Measurements from ENCODE around the gene CRYBB1. TPM values are rescaled to one million over a fixed set of nuclear protein-coding genes. Genes with fewer than 3 reads are reported as not detected.

CRYBB1 gene
- total RNA-seq, 8 experiments from 2014 or later, result 0.38 to 0.86 (median 0.60) TPM; not detected in 5

GRCh38 chr22:26564672-26565071, 53.2 kb downstream of the CRYBB1 start:
- H3K4me3 ChIP-seq, result no peak overlapping the region
- H3K4me1 ChIP-seq (replicated peaks in 1 of 2), result peaks cover 21 to 22% of the 10 kb centered on the region in 2 donors
- WGBS, 10 experiments, result 80 to 100% methylated on average over 1 of the region's 3 CpGs; no CpG with 5 or more reads in 8 of the 10 experiments
- no peak for ATAC-seq (replicated peaks in 6 of 8)
- in situ Hi-C loops (cut with MboI; ENCODE audit: low pct_unique_long_range_greater_than_20kb in 2 of 9, low sequenced_read_pairs in 9 of 9, unreplicated experiment in 9 of 9), result no loop called here
- H3K27ac ChIP-seq, result no peak overlapping the region

DNA sequence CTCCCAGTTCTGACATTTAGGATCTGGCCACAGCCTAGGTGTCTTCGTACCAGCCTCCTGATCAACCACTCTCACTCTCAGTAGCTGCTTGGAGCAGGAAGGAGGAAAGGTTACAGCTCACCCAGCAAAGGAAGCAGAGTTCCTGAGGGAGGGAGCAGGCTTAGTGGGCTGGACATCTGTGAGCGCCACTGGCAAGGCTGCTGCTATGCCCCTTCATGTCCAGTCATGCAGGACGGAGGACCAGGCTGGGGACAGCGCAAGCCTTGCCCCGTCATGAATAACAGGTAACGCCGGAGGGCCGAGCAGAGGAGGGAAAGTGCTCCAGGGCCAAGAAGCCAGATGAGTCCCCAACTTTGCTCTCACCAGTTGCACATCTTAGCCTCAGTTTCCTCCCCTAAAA, 53.6 kb downstream of the CRYBB1 start:
- Histone ChIP-seq H3K4me3 (no peak overlapping the region), H3K4me1 (replicated peaks in 1 of 2) (peaks cover 21% of the 10 kb centered on the region in 2 donors), H3K27ac (no peak overlapping the region)
- WGBS, 10 experiments, result 75 to 100% (median 97%) methylated on average over 1 to 4 of the region's 8 CpGs; no CpG with 5 or more reads in 6 of the 10 experiments
- ATAC-seq (replicated peaks in 6 of 8), result no peak
- in situ Hi-C loops (cut with MboI; ENCODE audit: low pct_unique_long_range_greater_than_20kb in 2 of 9, low sequenced_read_pairs in 9 of 9, unreplicated experiment in 9 of 9), result no loop called here

DNA sequence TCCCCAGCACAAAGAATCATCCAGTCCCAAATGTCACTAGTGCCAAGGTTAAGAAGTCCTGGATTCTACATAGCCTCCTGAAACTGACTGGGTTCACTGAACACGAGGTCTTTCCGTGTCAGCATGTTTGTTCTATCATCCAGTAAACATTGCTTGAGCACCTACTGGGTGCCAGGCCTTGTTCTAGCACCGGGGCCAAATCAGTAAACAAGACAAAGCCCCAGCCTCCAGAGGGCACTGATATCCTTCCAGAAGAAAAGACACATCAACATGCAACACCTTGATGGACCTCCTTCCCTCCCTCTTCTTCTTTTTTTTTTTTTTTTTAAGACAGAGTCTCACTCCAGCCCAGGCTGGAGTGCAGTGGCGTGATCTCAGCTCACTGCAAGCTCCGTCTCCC, 54.8 kb downstream of the CRYBB1 start:
- Histone ChIP-seq H3K4me3 (no peak overlapping the region), H3K4me1 (replicated peaks in 1 of 2) (peaks cover 9 to 18% of the 10 kb centered on the region in 2 donors), H3K27ac (no peak overlapping the region)
- WGBS, 10 experiments, result 65 to 100% (median 80%) methylated on average over 1 to 3 of the region's 5 CpGs; no CpG with 5 or more reads in 3 of the 10 experiments
- no peak for ATAC-seq (replicated peaks in 6 of 8)
- in situ Hi-C loops (cut with MboI; ENCODE audit: low pct_unique_long_range_greater_than_20kb in 2 of 9, low sequenced_read_pairs in 9 of 9, unreplicated experiment in 9 of 9), result no loop called here

DNA sequence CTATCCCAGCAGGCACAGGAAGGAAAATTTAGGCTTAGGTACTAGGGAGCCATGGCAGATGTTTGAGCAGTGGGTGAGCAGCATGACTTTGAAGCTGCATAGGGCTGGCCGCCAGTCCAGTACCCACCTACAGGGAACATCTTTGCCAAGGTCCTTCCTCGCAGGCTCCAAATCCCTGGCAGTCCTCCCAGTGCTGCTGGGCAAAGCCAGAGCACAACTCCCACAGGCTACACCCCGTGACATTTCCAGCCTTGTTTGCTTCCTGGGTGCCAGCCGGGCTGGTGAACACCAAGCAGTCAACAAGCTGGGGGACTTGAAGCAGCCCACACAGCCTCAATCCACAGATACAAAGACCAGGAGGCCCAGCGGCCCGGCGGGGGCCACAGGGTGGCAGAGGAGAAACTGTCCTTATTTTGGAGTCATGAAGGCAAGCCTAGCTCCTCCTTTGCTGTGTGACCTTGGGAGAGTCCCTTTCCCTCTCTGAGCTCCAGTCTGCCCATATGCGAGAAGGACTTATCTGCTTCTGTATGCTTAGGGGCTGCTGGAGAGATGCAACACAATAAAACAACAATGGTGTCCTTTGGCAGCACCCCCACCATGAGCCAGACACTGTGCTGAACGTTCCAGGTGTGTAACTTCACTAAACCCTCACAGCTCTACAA, 55.9 kb downstream of the CRYBB1 start:
- 62 to 100% (median 81%) methylated on average over 2 to 8 of the region's 9 CpGs; no CpG with 5 or more reads in 4 of the 10 experiments for WGBS, 10 experiments
- no peak overlapping the region for H3K27ac ChIP-seq
- in situ Hi-C loops (cut with MboI; ENCODE audit: low pct_unique_long_range_greater_than_20kb in 2 of 9, low sequenced_read_pairs in 9 of 9, unreplicated experiment in 9 of 9), result no loop called here
- ATAC-seq (replicated peaks in 6 of 8), result no peak
- peaks cover 0 to 9% of the 10 kb centered on the region in 2 donors for H3K4me1 ChIP-seq (replicated peaks in 1 of 2)
- H3K4me3 ChIP-seq, result no peak overlapping the region

GRCh38 chr22:26559961-26560575, 57.8 kb downstream of the CRYBB1 start:
- H3K27ac ChIP-seq, result no peak overlapping the region
- in situ Hi-C loops (cut with MboI; ENCODE audit: low pct_unique_long_range_greater_than_20kb in 2 of 9, low sequenced_read_pairs in 9 of 9, unreplicated experiment in 9 of 9), result no loop called here
- H3K4me1 ChIP-seq (replicated peaks in 1 of 2), result peaks cover 2 to 8% of the 10 kb centered on the region in 2 donors
- H3K4me3 ChIP-seq, result no peak overlapping the region
- no peak for ATAC-seq (replicated peaks in 6 of 8)
- WGBS, 10 experiments, result 80 to 100% (median 95%) methylated on average over 2 to 11 of the region's 13 CpGs; no CpG with 5 or more reads in 4 of the 10 experiments

DNA sequence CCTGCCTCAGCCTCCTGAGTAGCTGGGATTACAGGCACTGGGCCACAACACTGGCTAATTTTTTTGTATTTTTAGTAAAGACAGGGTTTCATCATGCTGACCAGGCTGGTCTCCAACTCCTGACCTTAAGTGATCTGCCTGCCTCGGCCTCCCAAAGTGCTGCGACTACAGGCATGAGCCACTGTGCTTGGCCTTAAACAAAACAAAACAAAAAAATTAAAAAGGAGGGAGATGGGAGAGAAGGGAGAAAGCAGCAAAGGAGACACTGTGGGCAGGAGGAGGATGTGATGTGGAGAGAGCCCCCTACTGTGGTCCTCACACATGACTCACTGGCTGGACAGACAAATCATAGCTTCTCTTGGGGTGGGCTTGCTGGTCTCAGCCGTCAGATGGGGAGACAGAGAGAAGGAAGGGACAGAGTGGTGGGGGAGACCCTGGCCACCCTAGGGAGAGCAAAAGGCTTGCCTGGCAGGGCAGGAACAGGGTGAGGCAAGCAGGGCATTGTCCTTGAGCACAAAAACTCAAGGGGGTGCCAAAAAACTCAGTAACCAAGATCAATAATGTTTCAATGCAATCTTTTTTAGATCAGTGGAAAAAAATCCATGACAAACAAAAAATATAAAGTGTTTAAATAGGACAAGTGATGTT, 59.5 kb downstream of the CRYBB1 start:
- peaks cover 8 to 14% of the 10 kb centered on the region in 2 donors for H3K4me1 ChIP-seq (replicated peaks in 1 of 2)
- WGBS, 10 experiments, result 17 to 100% (median 80%) methylated on average over 1 to 3 of the region's 3 CpGs; no CpG with 5 or more reads in 3 of the 10 experiments
- peak in 2 of 8 experiments; percentile 35 to 52 for ATAC-seq (replicated peaks in 6 of 8)
- H3K4me3 ChIP-seq, result no peak overlapping the region
- in situ Hi-C loops (cut with MboI; ENCODE audit: low pct_unique_long_range_greater_than_20kb in 2 of 9, low sequenced_read_pairs in 9 of 9, unreplicated experiment in 9 of 9), result no loop called here
- no peak overlapping the region for H3K27ac ChIP-seq

GRCh38 chr22:26556904-26557303, 60.9 kb downstream of the CRYBB1 start:
- in situ Hi-C loops (cut with MboI; ENCODE audit: low pct_unique_long_range_greater_than_20kb in 2 of 9, low sequenced_read_pairs in 9 of 9, unreplicated experiment in 9 of 9), result no loop called here
- no peak overlapping the region for H3K4me3 ChIP-seq
- ATAC-seq (replicated peaks in 6 of 8), result no peak
- 80 to 94% (median 90%) methylated on average over 1 to 3 of the region's 5 CpGs; no CpG with 5 or more reads in 5 of the 10 experiments for WGBS, 10 experiments
- H3K4me1 ChIP-seq (replicated peaks in 1 of 2), result peaks cover 8 to 20% of the 10 kb centered on the region in 2 donors
- H3K27ac ChIP-seq, result no peak overlapping the region

DNA sequence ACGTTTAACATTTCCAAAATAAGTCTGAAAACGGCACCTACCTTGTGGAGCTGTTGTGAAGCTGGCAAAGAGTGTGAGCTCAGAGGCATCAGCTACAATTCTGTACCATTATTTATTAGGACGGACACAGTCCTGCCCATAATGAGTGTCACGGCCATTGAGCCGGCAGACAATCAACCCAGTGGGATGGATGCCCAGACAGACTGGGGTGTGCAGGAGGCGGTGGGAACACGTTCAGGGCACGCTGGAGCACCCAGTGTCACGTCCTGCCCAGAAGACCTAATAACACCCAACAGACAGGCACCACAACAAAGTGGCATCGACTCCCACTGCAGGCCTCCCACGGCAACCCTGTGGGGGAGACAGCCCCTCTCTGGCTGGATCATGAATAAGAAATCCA, 62.3 kb downstream of the CRYBB1 start:
- no peak overlapping the region for H3K27ac ChIP-seq
- no peak overlapping the region for H3K4me3 ChIP-seq
- peaks cover 8 to 25% of the 10 kb centered on the region in 2 donors for H3K4me1 ChIP-seq (replicated peaks in 1 of 2)
- ATAC-seq (replicated peaks in 6 of 8), result no peak
- in situ Hi-C loops (cut with MboI; ENCODE audit: low pct_unique_long_range_greater_than_20kb in 2 of 9, low sequenced_read_pairs in 9 of 9, unreplicated experiment in 9 of 9), result no loop called here
- 67 to 96% (median 80%) methylated on average over 1 to 9 of the region's 11 CpGs; no CpG with 5 or more reads in 5 of the 10 experiments for WGBS, 10 experiments

DNA sequence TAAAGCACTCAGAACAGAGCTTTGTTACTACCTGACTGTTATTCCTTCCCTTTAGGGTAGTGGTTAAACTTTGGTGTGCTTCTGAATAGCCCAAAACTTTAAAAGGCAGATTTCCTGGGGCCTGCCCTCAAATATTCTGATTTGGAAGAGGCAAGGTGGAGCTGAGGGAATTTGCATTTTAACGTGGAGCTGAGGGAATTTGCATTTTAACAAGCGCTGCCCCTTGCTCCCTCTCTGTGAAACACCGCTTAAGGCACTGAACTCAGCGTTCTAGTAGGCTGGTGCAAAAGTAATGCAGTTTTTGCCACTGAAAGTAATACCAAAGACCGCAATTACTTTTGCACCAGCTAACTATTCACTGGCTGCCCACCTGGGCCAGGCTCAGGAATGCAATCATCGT, 62.9 kb downstream of the CRYBB1 start:
- 0 to 57% (median 41%) methylated on average over 1 to 6 of the region's 6 CpGs; no CpG with 5 or more reads in 2 of the 10 experiments for WGBS, 10 experiments
- Histone ChIP-seq H3K4me1 (replicated peaks in 1 of 2) (peaks cover 8 to 30% of the 10 kb centered on the region in 2 donors), H3K4me3 (no peak overlapping the region), H3K27ac (no peak overlapping the region)
- in situ Hi-C loops (cut with MboI; ENCODE audit: low pct_unique_long_range_greater_than_20kb in 2 of 9, low sequenced_read_pairs in 9 of 9, unreplicated experiment in 9 of 9), result no loop called here
- peak in 3 of 8 experiments; percentile 89 to 97 (median 91) for ATAC-seq (replicated peaks in 6 of 8)

GRCh38 chr22:26553056-26553752, 64.6 kb downstream of the CRYBB1 start:
- peak; percentile 27 to 94 (median 78) for ATAC-seq (replicated peaks in 6 of 8)
- Histone ChIP-seq H3K4me1 (replicated peaks in 1 of 2) (peaks cover 8 to 26% of the 10 kb centered on the region in 2 donors), H3K27ac (no peak overlapping the region), H3K4me3 (no peak overlapping the region)
- 41 to 100% (median 59%) methylated on average over 2 to 6 of the region's 7 CpGs; no CpG with 5 or more reads in 3 of the 10 experiments for WGBS, 10 experiments
- in situ Hi-C loops (cut with MboI; ENCODE audit: low pct_unique_long_range_greater_than_20kb in 2 of 9, low sequenced_read_pairs in 9 of 9, unreplicated experiment in 9 of 9), result no loop called here

DNA sequence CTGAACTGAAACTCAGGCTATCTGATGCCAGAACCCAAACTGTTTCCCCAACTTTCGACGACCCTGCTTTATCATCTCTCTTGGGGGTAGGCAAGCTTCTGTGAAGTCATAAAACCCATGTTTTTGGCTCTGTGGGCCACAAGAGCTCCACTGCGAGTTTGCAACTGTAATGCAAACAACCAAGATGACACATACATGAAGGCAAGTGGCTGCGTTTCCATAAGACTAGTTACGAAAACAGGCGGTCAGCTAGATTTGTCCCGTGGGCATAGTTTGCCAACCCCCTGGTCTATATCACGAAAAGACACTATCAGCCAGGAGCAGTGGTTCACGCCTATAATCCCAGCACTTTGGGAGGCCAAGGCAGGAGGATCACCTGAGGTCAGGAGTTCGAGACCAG, 65.4 kb downstream of the CRYBB1 start:
- H3K27ac ChIP-seq, result no peak overlapping the region
- H3K4me1 ChIP-seq (replicated peaks in 1 of 2), result peaks cover 8 to 26% of the 10 kb centered on the region in 2 donors
- WGBS, 10 experiments, result 38 to 82% (median 81%) methylated on average over 2 to 7 of the region's 10 CpGs; no CpG with 5 or more reads in 5 of the 10 experiments
- in situ Hi-C loops (cut with MboI; ENCODE audit: low pct_unique_long_range_greater_than_20kb in 2 of 9, low sequenced_read_pairs in 9 of 9, unreplicated experiment in 9 of 9), result no loop called here
- H3K4me3 ChIP-seq, result no peak overlapping the region
- no peak for ATAC-seq (replicated peaks in 6 of 8)

DNA sequence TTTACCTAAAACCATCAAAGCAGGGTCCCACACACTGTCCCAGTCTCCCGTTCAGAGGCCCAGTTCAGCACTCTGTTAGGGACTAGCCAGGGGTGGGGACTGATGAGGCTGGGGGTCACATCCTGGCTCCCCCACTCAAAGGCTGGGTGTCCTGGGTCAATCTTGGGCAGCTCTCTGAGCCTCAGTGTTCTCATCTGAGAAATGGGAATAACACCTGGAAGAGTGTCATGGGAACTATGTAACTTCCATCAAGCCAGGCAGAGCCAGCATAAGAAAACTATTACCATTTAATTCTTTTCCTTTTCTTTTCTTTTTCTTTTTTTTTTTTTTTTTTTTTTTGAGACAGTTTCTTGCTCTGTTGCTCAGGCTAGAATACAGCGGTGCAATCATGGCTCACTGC, 66.3 kb downstream of the CRYBB1 start:
- no peak overlapping the region for H3K4me3 ChIP-seq
- ATAC-seq (replicated peaks in 6 of 8), result no peak
- 83 to 100% (median 100%) methylated on average over 1 to 2 of the region's 2 CpGs; no CpG with 5 or more reads in 5 of the 10 experiments for WGBS, 10 experiments
- no peak overlapping the region for H3K27ac ChIP-seq
- in situ Hi-C loops (cut with MboI; ENCODE audit: low pct_unique_long_range_greater_than_20kb in 2 of 9, low sequenced_read_pairs in 9 of 9, unreplicated experiment in 9 of 9), result no loop called here
- H3K4me1 ChIP-seq (replicated peaks in 1 of 2), result peaks cover 8 to 26% of the 10 kb centered on the region in 2 donors
